Cardiac fibroblast (primary cell): Measurements from ENCODE around the gene DSCAML1.
A peak's percentile ranks its signal among the peaks of the same experiment; 100 is the strongest.

Source experiments
- DNase-seq, 2 donors: peaks; one replicate each; pipeline versions ENCODE4 v3.0.0 to v3.0.0-alpha.2; 2010; ENCODE audit warnings: low read depth in 2 of 2
- H3K4me3 ChIP-seq, 2 donors: replicated peaks in 1 of 2; 1 replicate in 1 of 2; 2 replicates in 1 of 2; pipeline ENCODE4 v1.5.1; 2011; ENCODE audit warnings: low read depth in 2 of 2, low read length in 2 of 2, mild to moderate bottlenecking in 2 of 2, moderate library complexity in 1 of 2
- CTCF ChIP-seq: IDR thresholded peaks from one replicate; pipeline ENCODE4 v1.5.1; 2011; ENCODE audit warnings: low read depth, mild to moderate bottlenecking, low read length, inconsistent platforms

The DSCAML1 gene

GRCh38 chr11:117697319-117697718 lies 99.7 kb downstream of the DSCAML1 start:
- no peak for DNase-seq
- TF ChIP-seq CTCF = no peak
- H3K4me3 ChIP-seq = no peak overlapping the region

GRCh38 chr11:117696540-117696939 lies 100.5 kb downstream of the DSCAML1 start:
- no peak for DNase-seq
- no peak for TF ChIP-seq CTCF
- H3K4me3 ChIP-seq = no peak overlapping the region

- DNase-seq = no peak
- TF ChIP-seq CTCF = no peak
- H3K4me3 ChIP-seq = no peak overlapping the region
These were observed 103.7 kb downstream of the DSCAML1 start for GRCh38 chr11:117693344-117693743.

GRCh38 chr11:117691516-117691915 lies 105.5 kb downstream of the DSCAML1 start:
- DNase-seq = no peak
- no peak overlapping the region for H3K4me3 ChIP-seq
- TF ChIP-seq CTCF = no peak

GRCh38 chr11:117691218-117691514 lies 105.8 kb downstream of the DSCAML1 start:
- H3K4me3 ChIP-seq = no peak overlapping the region
- DNase-seq = no peak
- no peak for TF ChIP-seq CTCF

- peak in 1 of 2 donors; percentile 1 for DNase-seq
These were observed 106.4 kb downstream of the DSCAML1 start for GRCh38 chr11:117690484-117691217.

More at GRCh38 chr11:117690484-117691217, 106.4 kb downstream of the DSCAML1 start:
- no peak for TF ChIP-seq CTCF
- H3K4me3 ChIP-seq = no peak overlapping the region
